ENCODE results near the gene GPRIN2.
"Not testable (repeated sequence)": the region's sequence is repeated elsewhere in the genome, so short reads cannot be mapped to it uniquely, and the experiment has no call there.

GPRIN2 gene

DNA sequence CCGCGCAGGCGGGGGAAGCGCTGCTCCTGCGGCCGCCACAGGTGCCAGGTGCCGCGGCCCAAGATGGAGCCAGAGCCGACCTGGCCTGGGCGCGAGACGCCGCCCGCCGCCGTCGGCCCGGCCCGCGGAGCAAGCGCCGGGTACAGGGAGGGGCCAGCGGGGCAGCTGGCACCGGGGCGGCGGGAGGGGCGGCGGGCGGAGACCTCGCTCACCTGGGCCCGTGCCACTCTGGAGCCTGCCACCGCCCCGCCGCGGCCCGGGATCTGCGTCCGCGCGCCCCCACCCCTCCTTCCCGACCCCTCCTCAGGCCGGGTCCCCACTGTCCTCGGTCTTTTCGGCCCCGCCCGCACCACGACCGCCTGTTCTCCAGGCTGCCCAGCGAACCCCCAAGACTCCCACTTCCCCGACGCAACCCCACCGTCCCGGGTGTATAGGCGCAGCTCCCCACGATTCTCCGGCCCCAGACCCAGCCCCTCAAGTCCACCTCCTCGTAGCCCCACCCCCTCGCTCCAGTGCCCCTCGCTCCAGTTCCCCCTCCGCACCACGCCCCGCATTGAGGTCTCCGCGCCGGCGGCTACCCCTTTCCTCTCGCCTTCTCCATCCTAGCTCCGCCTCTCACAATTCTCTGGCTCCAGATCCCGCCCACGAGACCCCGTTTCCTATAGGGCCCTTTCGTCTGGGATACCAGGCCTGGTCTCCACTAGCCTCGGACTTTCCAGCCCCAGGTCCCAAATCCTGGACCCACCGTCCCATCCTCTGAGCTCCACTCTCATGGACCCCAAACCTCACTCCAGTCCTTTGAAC lies at the start of gene GPRIN2:
Gene GPRIN2 (minus strand): TSS at position 144 of the 804 bp plus-strand sequence. CDS start 5,922 bp downstream, outside the sequence.
- DNase-seq = no peak

DNA sequence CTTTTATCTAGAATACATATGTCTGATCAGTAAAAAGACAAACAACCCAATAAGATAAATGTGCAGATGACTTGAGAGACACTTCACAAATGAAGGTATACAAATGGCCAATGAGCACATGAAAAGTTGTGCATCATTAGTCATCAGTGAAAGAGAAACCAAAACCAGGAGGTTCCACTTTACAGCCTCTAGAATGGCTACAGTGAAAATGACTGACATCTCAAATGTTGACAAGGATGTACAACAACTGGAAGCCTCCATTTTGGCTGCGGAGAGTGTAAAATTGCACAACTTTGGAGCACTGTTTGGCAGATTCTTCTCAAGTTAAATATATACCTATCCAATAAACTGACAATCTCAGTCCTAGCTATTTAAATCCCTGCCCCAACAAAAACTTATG lies 44.1 kb upstream of the GPRIN2 start:
- not testable (repeated sequence) for DNase-seq

DNA sequence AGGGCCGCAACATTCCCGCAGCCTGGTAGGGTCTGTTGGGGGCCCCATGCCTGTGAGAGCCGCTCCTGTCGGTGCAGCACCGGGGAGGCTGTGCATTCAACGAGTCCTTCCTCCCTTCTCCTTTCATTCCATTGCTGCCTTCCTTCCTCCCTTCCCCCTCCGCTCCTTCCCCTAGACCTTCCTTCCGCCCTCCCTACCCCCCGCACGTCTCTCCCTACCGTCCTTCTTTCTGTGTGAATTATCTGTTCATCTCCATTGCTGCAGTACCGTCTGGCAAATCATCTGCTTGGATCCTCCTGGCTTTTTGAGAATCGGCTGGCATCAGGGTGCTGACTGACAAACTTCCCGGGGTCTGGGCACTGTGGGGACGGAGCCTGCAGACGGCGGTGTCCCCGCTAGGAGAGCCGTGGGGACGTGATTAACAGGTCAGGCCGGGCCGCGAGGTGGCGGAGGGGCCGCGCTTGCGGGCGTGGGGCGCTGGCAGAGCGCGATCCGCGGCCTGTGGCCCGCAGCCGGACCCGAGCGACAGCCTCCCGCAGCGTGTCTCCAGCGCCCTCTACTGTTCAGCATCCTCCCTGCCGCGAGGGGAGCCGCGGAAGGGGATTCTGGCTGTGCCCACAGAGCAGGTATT lies 41.3 kb upstream of the GPRIN2 start:
- DNase-seq = not testable (repeated sequence)

DNA sequence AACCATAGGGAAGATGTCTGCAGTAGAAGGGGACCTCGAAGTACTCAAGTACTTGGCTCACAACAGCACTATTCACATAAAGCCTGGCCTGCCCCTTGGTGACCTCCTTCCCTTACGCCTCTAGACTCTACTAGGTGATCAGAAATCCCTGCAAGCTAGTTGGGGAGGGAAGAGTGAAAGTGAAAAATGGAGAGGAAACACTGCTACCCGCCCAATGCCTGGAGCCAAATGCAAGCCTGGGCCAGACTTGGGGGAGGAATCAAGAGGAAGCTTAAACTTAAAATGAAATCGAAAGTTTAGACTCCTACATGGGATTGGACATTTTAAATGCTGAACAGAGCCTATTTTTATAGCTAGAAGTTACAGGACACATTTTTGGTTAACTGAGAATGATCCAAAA lies 40.1 kb upstream of the GPRIN2 start:
- DNase-seq = peak; percentile 68

DNA sequence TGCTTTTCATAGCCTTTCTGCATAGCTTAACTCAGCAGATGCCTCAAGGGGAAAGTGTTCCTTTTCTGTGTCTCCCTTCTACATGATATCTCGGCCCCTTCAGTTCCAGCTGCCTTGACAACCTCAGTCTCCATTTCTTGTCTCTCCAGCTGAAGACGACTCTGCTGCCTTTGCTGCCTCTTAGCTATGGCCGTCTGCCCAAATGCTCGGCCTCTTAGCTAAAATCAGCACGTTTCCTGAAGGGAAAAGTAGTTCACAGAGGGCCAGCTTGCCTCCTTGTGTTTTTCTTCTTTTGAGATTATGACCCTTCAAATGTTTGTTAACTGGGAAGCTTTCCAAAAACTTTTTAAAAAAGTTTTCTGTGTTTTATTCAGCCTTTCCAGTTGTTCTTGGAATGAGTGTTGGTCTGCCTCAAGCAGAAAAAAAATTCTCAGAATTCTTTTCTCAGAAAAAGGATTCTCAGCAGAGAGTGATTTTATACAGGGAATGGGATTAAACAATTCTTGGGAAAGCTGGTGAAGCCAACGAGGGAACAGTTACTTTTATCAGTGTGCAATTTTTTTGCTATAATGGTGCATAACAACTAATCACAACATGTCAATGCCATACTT lies 38.1 kb upstream of the GPRIN2 start:
- DNase-seq = not testable (repeated sequence)

DNA sequence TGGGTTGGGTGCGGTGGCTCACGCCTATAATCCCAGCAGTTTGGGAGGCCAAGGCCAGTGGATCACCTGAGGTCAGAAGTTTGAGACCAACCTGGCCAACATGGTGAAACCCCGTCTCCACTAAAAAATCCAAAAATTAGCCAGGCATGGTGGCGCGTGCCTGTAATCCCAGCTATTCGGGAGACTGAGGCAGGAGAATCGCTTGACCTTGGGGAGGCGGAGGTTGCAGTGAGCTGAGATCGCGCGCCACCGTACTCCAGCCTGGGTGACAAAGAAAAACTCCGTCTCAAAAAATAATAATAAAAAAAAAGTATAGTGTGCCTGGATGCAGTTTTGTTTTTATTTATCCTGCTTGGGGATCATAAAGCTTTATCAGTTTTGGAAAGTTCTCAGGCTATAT lies 36.8 kb upstream of the GPRIN2 start:
- DNase-seq = not testable (repeated sequence)

DNA sequence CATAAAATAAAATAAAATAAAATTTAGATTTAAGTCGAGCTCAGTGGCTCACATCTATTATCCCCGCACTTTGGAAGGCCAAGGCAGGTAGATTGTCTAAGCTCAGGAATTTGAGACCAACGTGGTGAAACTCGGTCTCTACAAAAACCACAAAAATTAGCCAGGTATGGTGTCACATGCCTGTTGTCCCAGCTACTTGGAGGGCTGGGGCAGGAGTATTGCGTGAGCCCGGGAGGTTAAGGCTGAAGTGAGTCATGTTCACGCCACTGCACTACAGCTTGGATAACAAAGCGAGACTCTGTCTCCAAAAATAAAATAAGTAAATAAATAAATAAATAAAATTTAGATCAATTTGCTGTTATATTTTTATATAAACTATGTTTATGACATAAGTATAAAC lies 34.6 kb upstream of the GPRIN2 start:
- DNase-seq = not testable (repeated sequence)

DNA sequence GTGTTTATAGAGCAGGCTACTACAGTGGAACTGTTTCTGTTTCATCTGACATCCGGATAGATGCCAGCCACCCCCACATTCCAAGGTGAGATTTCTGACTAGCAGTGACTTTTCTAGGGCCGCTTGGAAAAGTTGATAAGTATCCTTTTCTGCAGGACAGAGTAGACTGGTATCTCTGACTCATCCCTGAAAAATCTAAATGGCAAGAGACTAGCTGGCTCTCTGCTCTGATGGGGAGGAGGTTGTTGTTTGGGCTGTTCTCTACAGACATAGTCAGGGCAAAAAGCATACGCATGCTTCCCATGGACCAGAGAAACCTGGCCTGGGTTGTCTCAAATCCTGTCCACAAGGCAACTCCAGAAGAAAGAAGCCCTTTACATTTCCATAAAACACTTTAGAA lies 33.1 kb upstream of the GPRIN2 start:
- not testable (repeated sequence) for DNase-seq

DNA sequence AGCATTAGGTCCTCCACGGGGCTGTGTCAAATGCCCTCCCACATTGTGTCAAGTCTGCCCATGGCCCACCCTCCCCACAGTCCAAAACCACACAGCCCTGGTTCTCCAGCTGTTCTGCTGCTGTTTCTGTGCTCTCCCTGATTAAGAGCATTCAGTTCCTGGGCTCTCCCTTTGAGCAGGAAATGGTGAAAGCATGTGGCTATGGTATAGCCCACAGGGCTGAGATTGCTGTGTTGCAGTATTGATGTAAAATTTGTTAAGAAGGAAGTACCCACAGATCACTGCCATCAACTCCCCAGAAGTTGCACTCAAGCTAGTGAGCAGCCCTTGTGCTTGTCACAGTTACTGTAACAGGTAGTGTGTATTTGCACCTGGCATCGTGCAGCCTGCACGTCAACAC lies 31.8 kb upstream of the GPRIN2 start:
- not testable (repeated sequence) for DNase-seq

DNA sequence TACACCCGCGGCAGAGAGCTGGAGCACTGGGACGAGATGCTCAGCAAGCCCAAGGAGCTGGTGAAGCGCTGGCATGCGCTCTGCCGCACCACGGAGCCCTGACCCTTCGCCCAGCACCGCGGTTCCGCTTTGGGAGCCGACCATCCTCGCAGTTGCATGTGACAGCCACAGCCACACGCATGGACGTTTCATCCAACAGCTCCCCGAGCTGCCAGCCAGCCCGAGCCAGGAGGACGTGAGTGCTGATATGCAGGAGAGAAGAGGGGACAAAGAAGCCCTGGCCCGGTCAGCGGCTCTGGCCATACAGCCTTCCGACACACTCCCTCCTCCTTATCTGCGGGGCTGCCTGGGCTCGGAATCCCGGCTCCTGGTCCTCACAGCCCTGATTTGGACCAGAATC lies 31.1 kb upstream of the GPRIN2 start:
- DNase-seq = not testable (repeated sequence)

DNA sequence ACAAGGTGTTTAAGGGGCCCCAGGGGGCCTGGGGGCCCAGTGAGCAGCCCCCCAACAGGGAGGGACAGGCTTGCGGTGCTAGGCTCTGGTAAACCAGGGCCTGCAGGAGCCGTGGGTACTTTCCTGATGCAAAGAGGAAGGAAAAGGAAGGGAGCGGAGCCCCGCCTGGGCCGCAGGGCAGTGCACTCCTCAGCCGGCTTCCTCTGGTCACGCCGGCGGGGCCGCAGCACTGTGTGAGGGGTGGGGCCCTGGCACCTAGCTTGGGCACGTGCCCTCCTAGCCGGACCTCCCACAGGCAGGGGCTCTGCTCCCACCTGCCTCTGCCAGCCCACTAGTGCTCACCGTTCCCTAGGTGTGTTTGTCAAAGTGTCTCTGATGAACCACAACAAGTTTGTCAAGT lies 28.8 kb upstream of the GPRIN2 start:
- DNase-seq = not testable (repeated sequence)

DNA sequence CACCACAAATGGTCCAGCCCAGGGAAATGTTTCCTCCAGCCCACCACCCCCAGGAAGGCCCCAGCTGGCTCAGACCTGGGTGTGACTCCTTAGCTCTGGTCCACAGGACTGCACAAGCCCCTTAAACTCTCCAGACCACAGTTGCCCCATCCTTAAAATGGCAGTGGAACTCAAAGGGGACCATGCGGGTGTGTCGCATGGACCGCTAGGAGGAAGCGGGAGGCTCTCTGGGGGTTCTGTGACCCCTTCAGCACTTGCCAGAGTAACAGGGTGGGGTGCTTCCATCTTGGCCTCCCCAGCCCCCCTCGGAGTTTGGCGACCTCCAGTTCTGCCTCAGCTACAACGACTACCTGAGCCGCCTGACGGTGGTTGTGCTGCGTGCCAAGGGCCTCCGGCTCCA lies 27.7 kb upstream of the GPRIN2 start:
- DNase-seq = not testable (repeated sequence)

DNA sequence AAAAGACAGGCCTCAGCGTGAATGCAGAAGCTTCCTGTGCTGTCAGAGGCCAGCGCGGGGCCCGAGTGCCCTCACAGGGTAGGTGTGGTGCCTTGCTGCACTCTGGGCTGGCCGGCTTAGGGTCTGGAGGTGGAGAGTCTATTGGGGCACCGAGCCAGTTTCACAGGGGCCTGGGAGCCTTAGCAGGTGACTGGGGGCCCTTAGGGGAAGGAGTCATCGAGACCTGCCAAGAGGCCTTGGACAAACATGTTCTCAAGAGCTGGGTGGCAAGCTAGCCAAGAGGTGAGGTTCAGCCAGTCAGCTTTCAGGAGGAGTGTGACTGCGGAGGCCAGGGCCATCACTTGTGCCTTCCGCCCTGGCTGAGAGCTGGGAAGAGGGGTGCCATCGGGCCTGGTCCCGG lies 26.1 kb upstream of the GPRIN2 start:
- DNase-seq = not testable (repeated sequence)

DNA sequence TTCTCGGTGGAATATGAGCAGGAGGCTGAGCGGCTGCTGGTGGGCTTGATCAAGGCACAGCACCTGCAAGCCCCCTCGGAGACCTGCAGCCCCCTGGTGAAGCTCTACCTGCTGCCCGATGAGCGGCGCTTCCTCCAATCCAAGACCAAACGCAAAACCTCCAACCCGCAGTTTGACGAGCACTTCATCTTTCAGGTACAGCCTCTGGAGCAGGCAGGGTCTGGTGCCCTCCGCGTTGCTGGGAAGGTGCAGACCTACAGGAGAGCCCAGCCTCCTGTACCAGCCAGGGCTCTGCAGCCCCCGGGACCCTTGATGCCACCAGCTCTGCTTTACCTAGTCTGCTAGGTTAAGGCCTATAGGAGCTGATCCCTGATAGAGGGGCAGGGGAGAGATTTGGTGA lies 25.5 kb upstream of the GPRIN2 start:
- DNase-seq = not testable (repeated sequence)

DNA sequence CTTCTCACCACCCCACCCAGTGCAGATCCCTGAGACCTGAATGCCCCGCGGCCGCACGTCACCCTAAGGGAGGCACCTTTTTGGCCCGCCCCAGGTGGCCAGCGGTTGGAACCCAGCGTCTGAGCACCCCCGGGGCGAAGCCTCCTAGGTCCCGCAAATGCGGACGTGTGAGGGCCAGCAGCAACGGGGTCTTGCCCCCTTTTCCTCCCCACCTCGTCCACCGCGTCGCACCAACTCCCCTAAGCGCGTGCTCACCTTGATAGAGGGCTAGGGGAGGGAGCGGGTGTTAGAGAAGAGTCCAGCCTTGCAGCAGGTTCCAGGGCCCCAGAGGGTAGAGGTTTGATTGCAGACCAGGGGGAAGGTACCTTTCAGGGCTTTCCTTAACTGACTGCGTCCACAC lies 22.9 kb upstream of the GPRIN2 start:
- DNase-seq = not testable (repeated sequence)

DNA sequence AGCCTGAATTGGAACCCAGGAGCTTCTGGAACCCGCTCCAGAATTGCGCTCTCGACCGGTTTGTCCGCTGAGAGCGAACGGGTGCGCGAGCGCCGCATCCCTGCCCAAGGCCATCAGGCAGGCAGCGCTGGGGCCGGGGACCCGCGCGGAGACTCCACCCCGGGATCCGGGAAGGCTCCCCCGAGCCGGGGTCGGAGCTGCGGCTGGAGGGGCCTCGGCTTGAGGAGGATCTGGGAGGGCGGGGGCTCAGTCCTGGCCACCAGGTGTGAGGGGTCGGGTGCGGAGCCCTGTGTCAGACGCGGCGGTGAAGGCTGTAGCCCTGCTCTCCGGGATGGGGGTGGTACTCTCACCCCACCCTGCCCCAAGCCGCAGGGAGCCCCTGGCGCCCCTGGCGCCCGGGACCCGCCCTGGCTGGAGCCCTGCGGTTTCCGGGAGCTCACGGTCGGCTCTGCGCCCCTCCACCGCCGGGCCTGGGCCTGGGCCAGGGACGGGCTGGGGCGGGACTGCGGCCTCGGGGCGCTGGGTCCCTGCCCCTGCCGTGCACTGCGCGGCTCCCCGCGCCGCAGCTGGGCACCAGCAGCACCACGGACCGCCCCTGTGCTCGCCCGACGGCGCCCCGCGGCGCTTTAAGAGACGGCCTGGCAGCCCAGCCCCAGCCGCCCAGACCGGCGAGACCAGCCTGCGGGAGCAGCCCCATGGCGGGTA lies 22.2 kb upstream of the GPRIN2 start, which contains the start of gene SYT15:
Gene SYT15 (plus strand): TSS at position 655 of the 705 bp plus-strand sequence. CDS start 41 bp downstream, at position 696.
- DNase-seq = not testable (repeated sequence)

DNA sequence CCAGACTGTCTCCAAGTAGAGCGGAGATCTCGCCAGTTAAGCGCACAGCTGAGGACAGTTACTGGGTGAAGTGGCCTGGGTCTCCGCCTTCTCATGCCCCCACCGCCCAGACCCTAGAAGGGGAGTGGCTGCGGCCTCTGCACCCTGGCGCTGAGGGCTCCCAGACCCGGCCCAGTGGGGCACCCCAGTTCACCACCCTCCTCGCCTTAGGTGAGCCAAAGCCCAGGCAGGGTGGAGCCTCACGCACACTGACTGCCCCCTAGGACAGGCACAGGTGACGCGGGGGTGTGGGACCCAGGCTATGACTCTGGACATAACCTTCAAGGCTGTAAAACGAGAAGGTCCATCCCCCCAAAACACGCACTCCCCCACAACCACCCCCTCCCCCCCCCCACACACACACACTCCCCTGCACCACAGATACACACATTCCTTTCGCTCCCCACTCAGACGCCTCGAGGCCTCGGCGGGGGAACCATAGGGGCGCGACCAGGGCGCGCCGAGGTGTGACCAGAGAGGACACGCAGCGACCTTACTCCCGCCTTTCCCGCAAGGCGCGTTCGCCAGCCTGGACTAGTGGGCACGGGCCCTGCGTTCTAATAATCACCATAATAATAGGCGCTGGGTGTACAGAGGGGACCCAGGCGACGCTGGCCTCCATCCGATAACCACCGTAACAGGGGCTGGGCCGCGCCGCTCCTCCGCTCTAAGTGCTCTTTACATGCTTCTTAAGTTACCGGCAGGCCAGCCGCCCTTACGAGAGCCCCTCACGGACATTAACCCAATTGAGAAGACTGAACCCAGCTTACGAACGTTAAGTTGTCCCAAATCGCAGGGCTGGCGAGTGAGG lies 21.4 kb upstream of the GPRIN2 start:
- DNase-seq = not testable (repeated sequence)

DNA sequence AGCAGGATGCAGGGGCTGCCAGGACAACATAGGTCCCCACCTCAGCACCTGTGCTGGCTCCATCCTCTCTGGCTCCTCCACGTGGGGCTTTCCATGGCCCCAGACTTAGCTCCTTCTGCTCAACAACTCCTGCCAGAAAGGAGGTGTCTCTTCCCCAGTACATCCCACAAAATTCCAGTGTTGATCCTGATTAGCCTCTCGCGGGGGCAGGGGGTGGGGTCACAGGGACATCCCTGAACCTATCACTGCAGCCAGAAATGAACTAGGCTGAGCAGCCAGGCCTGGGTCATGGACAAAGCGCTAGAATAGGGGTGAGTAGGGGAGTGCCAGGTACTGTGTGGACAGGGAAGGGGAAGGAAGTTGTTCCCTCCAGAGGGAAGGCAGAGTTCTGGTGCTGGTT lies 17.4 kb upstream of the GPRIN2 start:
- not testable (repeated sequence) for DNase-seq

DNA sequence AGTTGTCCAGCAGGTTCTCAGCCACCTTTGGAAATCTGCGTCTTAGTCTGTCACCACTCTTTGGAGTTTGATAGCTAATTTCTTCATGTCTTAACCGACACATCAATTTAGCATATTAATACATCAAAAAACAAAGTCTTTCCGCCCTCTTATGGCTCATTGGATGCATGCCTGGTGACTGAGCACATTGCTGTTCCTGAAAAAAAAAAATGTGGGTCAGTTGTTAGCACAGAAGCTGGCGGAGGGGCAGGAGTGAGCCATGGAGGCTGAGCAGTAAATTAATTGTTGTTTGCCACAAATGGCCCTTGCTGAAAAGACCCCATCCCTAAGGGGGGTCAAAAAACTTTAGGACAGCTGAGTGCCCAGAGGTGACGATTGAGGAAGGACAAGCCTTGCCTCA lies 16.9 kb upstream of the GPRIN2 start:
- DNase-seq = not testable (repeated sequence)

DNA sequence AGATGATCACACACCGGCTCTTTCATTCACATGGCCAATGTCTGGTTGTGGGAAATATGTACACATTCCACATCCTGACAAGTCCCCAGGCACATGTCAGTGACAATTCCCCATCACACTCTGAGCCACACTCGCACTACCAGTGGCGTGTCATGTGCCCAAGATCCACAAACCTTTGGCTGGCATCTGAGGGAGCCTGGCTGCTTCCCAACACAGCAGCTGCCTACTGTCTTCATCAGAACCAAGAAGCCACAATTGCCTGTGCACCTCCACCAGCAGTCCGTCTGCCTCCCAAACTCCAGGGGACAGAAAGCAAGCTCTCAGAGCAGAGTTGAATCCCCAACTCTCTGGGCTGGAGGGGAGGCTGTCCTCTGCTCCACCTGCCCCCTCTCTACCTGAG lies 16.3 kb upstream of the GPRIN2 start:
- DNase-seq = not testable (repeated sequence)

DNA sequence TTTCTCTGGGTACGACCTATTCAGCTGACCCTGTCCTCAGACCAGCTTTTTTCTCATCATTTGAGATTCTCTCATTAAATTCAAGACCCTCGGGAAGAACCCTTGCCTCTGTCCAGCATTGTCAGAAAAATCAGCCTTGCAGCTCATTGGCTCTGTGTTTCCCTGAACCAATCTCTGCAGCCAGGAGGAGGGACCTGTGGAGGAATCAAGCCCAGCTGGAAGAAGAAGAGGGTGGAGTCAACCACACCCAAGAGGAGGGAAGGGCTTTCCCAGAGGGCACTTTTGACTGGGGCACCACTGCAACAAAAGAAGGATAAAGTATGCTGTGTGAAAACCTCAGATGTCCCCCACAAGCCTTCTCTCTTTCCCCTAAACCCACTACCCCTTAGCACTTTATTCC lies 14.2 kb upstream of the GPRIN2 start:
- not testable (repeated sequence) for DNase-seq

DNA sequence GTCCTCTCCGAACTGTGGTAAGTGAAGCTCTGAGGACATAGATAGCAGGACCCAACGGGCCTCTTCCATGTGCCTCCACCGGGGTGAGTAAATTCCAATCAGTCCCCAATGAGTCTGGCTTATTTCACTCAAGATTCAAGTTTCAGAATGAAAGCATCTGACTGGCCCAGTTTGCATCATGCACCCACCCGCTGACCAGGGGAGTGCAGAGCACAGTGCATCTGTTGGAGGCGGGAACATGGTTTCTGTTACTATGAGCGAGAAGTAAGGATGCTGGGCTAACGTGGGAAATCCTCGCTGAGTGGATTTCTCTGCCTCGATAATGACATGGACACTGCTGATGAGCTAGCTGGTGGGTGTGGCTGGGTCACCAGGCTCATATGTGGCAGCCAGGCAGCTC lies 10.7 kb upstream of the GPRIN2 start:
- not testable (repeated sequence) for DNase-seq
